ENCODE results near the gene DNAJA2. TPM values are rescaled to one million over a fixed set of nuclear protein-coding genes. Genes with fewer than 3 reads are reported as not detected.

Gene DNAJA2
- polyA plus RNA-seq, 1 donor from 2014 or later, result 99.5 TPM

GRCh38 chr16:46926470-46927225, 46.8 kb downstream of the DNAJA2 start:
- no peak overlapping the region for H2AFZ ChIP-seq (ENCODE audit: low read depth, low read length)
- no peaks in the 10 kb centered on the region for H3K79me2 ChIP-seq (replicated peaks; ENCODE audit: insufficient read depth, low read length)
- no peak overlapping the region for H3K4me3 ChIP-seq (ENCODE audit: low read length)
- H3K36me3 ChIP-seq (ENCODE audit: insufficient read depth, low read length), result no peaks in the 10 kb centered on the region
- no peaks in the 10 kb centered on the region for H3K27me3 ChIP-seq (ENCODE audit: insufficient read depth, low read depth, low read length)
- no peaks in the 10 kb centered on the region for H3K9me2 ChIP-seq (ENCODE audit: insufficient read depth, low read length)
- TF ChIP-seq EP300 (conservative IDR thresholded peaks at IDR 0.05; ENCODE audit: poor library complexity, severe bottlenecking) (no peak), SMC3 (conservative IDR thresholded peaks at IDR 0.05; ENCODE audit: poor library complexity) (no peak), REST (IDR thresholded peaks at IDR 0.05; ENCODE audit: borderline replicate concordance) (no peak), EZH2 (IDR thresholded peaks at IDR 0.05; ENCODE audit: borderline replicate concordance, insufficient read depth, low read length, poor library complexity, severe bottlenecking) (no peak), MXI1 (conservative IDR thresholded peaks at IDR 0.05; ENCODE audit: poor library complexity, severe bottlenecking) (no peak), CTCF (IDR thresholded peaks at IDR 0.05; ENCODE audit: poor library complexity, severe bottlenecking) (no peak), RAD21 (conservative IDR thresholded peaks at IDR 0.05) (no peak), TAF1 (IDR thresholded peaks at IDR 0.05; ENCODE audit: low read depth) (no peak)
- no peaks in the 10 kb centered on the region for H4K20me1 ChIP-seq (ENCODE audit: insufficient read depth)
- H3K9ac ChIP-seq (ENCODE audit: low read length), result no peak overlapping the region
- H3F3A ChIP-seq (ENCODE audit: insufficient read depth, low read length, poor library complexity, severe bottlenecking), result no peaks in the 10 kb centered on the region
- no peak overlapping the region for H3K4me2 ChIP-seq (ENCODE audit: low read length)
- no peaks in the 10 kb centered on the region for H3K9me3 ChIP-seq (ENCODE audit: low read length)
- no peak overlapping the region for H3K27ac ChIP-seq (ENCODE audit: low read length)

GRCh38 chr16:46924402-46924801, 49.1 kb downstream of the DNAJA2 start:
- H3K9ac ChIP-seq (ENCODE audit: low read length), result no peak overlapping the region
- TF ChIP-seq EP300 (conservative IDR thresholded peaks at IDR 0.05; ENCODE audit: poor library complexity, severe bottlenecking) (no peak), REST (IDR thresholded peaks at IDR 0.05; ENCODE audit: borderline replicate concordance) (no peak), TAF1 (IDR thresholded peaks at IDR 0.05; ENCODE audit: low read depth) (no peak), EZH2 (IDR thresholded peaks at IDR 0.05; ENCODE audit: borderline replicate concordance, insufficient read depth, low read length, poor library complexity, severe bottlenecking) (no peak), CTCF (IDR thresholded peaks at IDR 0.05; ENCODE audit: poor library complexity, severe bottlenecking) (no peak), POLR2AphosphoS5 (IDR thresholded peaks at IDR 0.05) (no peak), MXI1 (conservative IDR thresholded peaks at IDR 0.05; ENCODE audit: poor library complexity, severe bottlenecking) (no peak), RAD21 (conservative IDR thresholded peaks at IDR 0.05) (no peak), SMC3 (conservative IDR thresholded peaks at IDR 0.05; ENCODE audit: poor library complexity) (no peak)
- H3K79me2 ChIP-seq (replicated peaks; ENCODE audit: insufficient read depth, low read length), result no peaks in the 10 kb centered on the region
- H3K9me2 ChIP-seq (ENCODE audit: insufficient read depth, low read length), result no peaks in the 10 kb centered on the region
- H3K4me2 ChIP-seq (ENCODE audit: low read length), result no peak overlapping the region
- no peak overlapping the region for H2AFZ ChIP-seq (ENCODE audit: low read depth, low read length)
- H3K9me3 ChIP-seq (ENCODE audit: low read length), result no peaks in the 10 kb centered on the region
- no peaks in the 10 kb centered on the region for H3K27me3 ChIP-seq (ENCODE audit: insufficient read depth, low read depth, low read length)
- no peaks in the 10 kb centered on the region for H3F3A ChIP-seq (ENCODE audit: insufficient read depth, low read length, poor library complexity, severe bottlenecking)
- no peak overlapping the region for H3K27ac ChIP-seq (ENCODE audit: low read length)
- H4K20me1 ChIP-seq (ENCODE audit: insufficient read depth), result no peaks in the 10 kb centered on the region
- H3K36me3 ChIP-seq (ENCODE audit: insufficient read depth, low read length), result no peaks in the 10 kb centered on the region
- H3K4me3 ChIP-seq (ENCODE audit: low read length), result no peak overlapping the region
